ENCODE results near the gene ATG3. TPM values are rescaled to one million over a fixed set of nuclear protein-coding genes. Genes with fewer than 3 reads are reported as not detected.

Gene ATG3
- total and polyA plus RNA-seq, 4 donors, result 28.6 to 51.1 (median 37.4) TPM

DNA sequence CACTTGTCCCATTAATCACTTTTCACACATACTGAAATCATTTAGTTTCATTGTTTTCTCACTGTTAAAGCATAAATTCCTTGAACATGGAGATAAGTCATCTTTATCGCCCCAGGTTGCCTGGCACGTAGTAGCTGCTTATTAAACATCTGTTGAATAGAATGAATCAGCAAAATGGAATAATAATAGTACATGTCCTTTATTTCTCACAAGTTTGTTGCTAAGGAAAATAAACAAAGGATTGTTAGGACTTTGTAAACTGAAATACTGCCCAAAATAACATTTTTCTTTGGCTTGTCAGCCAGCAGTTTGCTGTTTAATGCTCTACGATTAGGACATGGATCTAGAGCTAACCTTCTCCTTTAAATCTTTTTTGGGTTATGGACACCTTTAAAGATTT is 17.9 kb upstream of the ATG3 start:
- Histone ChIP-seq H3K9ac (ENCODE audit: low read depth in 1 of 2, low read length in 2 of 2) (no peak overlapping the region), H3K9me3 (ENCODE audit: control insufficient read depth in 4 of 4, low read length in 3 of 4) (no peaks in the 10 kb centered on the region), H3K4me1 (ENCODE audit: control insufficient read depth in 4 of 4, insufficient read depth in 4 of 4, low read length in 3 of 4) (no peaks in the 10 kb centered on the region), H3K36me3 (ENCODE audit: control insufficient read depth in 4 of 4, insufficient read depth in 3 of 4, low read depth in 1 of 4, low read length in 3 of 4) (peaks cover 3 to 31% (median 23%) of the 10 kb centered on the region in 4 donors), H3K27ac (ENCODE audit: low read depth in 1 of 2, low read length in 2 of 2) (no peak overlapping the region), H3K4me3 (ENCODE audit: low read depth in 1 of 3, low read length in 3 of 3) (no peak overlapping the region), H3K27me3 (ENCODE audit: control insufficient read depth in 4 of 4, insufficient read depth in 4 of 4, low read length in 3 of 4) (no peaks in the 10 kb centered on the region)
- no peak for DNase-seq (ENCODE audit: low spot score)
- TF ChIP-seq, protein P1, sequence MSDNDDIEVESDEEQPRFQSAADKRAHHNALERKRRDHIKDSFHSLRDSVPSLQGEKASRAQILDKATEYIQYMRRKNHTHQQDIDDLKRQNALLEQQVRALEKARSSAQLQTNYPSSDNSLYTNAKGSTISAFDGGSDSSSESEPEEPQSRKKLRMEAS (IDR thresholded peaks at IDR 0.05), result no peak
- TF ChIP-seq REST (IDR thresholded peaks at IDR 0.05) (no peak), CTCF (IDR thresholded peaks at IDR 0.05; ENCODE audit: low read depth, low read length, missing input control) (no peak), RAD21 (IDR thresholded peaks at IDR 0.05) (no peak), FOXA2 (IDR thresholded peaks at IDR 0.05) (no peak), HNF4A (conservative IDR thresholded peaks at IDR 0.05) (no peak), HNF4G (IDR thresholded peaks at IDR 0.05) (no peak), RXRA (IDR thresholded peaks at IDR 0.05) (no peak), EGR1 (IDR thresholded peaks at IDR 0.05; ENCODE audit: low read depth in 2 of 2) (no peak)
- whole genome bisulfite sequencing, result 92% methylated on average over 3 of the region's 3 CpGs

GRCh38 chr3:112579232-112579631 is 17.5 kb upstream of the ATG3 start:
- 86% methylated on average over 3 of the region's 3 CpGs for WGBS
- H3K36me3 ChIP-seq (ENCODE audit: control insufficient read depth in 4 of 4, insufficient read depth in 3 of 4, low read depth in 1 of 4, low read length in 3 of 4), result peaks cover 3 to 28% (median 21%) of the 10 kb centered on the region in 4 donors

More at GRCh38 chr3:112579232-112579631, 17.5 kb upstream of the ATG3 start:
- Histone ChIP-seq H3K4me1 (ENCODE audit: control insufficient read depth in 4 of 4, insufficient read depth in 4 of 4, low read length in 3 of 4) (no peaks in the 10 kb centered on the region), H3K9me3 (ENCODE audit: control insufficient read depth in 4 of 4, low read length in 3 of 4) (no peaks in the 10 kb centered on the region), H3K9ac (ENCODE audit: low read depth in 1 of 2, low read length in 2 of 2) (no peak overlapping the region), H3K27me3 (ENCODE audit: control insufficient read depth in 4 of 4, insufficient read depth in 4 of 4, low read length in 3 of 4) (no peaks in the 10 kb centered on the region), H3K4me3 (ENCODE audit: low read depth in 1 of 3, low read length in 3 of 3) (no peak overlapping the region), H3K27ac (ENCODE audit: low read depth in 1 of 2, low read length in 2 of 2) (no peak overlapping the region)
- TF ChIP-seq REST (IDR thresholded peaks at IDR 0.05) (no peak), ATF3 (IDR thresholded peaks at IDR 0.05) (no peak), HNF4A (conservative IDR thresholded peaks at IDR 0.05) (no peak), RAD21 (IDR thresholded peaks at IDR 0.05) (no peak), HNF4G (IDR thresholded peaks at IDR 0.05) (no peak), FOXA2 (IDR thresholded peaks at IDR 0.05) (no peak), GABPA (IDR thresholded peaks at IDR 0.05 in 1 of 2, conservative IDR thresholded peaks at IDR 0.05 in 1 of 2) (no peak), FOXA1 (IDR thresholded peaks at IDR 0.05) (no peak), RXRA (IDR thresholded peaks at IDR 0.05) (no peak), NR2F2 (IDR thresholded peaks at IDR 0.05) (no peak), EGR1 (IDR thresholded peaks at IDR 0.05; ENCODE audit: low read depth in 2 of 2) (no peak), ZBTB33 (IDR thresholded peaks at IDR 0.05) (no peak), JUND (IDR thresholded peaks at IDR 0.05) (no peak), SP1 (IDR thresholded peaks at IDR 0.05) (no peak), YY1 (IDR thresholded peaks at IDR 0.05) (no peak), CTCF (IDR thresholded peaks at IDR 0.05; ENCODE audit: low read depth, low read length, missing input control) (no peak), TAF1 (conservative IDR thresholded peaks at IDR 0.05) (no peak)
- DNase-seq (ENCODE audit: low spot score), result no peak

All from liver (tissue), 9 donors.